Cardiac fibroblast (primary cell): ENCODE data around the gene OSBPL7.
A peak's percentile ranks its signal among the peaks of the same experiment; 100 is the strongest.

Experiments
- DNase-seq, 2 donors: peaks; one replicate each; pipeline versions ENCODE4 v3.0.0 to v3.0.0-alpha.2; 2010; ENCODE audit warnings: low read depth in 2 of 2
- H3K4me3 ChIP-seq, 2 donors: replicated peaks in 1 of 2; 1 replicate in 1 of 2; 2 replicates in 1 of 2; pipeline ENCODE4 v1.5.1; 2011; ENCODE audit warnings: low read depth in 2 of 2, low read length in 2 of 2, mild to moderate bottlenecking in 2 of 2, moderate library complexity in 1 of 2
- TF ChIP-seq, protein P1 (sequence below): IDR thresholded peaks from one replicate; pipeline ENCODE4 v1.5.1; 2011; ENCODE audit warnings: low read depth, mild to moderate bottlenecking, low read length, inconsistent platforms

Gene OSBPL7

DNA sequence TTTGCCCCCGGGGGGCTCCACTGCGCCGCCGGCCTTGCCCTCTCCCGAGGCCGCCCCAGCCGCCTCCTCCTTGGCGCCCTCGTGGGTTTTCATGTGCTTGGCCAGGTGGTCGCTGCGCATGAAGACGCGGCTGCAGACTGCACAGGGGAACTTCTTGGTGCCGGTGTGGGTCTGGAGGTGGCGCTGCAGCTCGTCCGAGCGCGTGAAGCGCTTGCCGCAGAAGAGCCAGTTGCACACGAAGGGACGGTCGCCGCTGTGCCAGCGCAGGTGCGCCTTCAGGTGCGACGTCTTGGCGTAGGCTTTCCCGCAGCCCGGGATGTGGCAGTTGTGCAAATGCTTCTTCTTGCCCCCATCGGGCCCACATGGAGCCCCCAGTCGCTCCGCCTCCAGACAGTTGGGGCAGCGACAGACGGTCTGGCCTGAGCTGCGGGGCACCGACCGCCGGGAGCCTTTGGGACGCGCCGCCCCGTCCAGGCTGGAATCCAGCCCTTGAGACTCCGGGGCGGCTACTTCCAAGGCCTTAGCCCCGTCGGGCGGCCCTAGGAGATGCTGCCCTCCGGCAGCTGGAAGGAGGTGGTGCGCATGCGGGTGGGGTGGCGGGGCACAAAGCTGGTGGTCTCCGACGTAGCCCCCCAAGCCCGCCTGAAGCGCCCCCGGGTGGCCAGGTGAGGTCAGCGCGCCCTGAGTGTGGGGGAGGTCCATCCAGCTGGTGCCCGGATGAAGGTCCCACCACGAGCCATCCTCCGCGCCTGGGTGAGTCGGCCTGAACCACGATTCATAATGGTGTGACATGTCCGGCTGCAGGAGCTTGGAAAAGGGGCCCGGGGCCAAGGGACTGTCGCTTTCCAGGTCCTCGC, 26.0 kb upstream of the OSBPL7 start:
- TF ChIP-seq, protein P1, sequence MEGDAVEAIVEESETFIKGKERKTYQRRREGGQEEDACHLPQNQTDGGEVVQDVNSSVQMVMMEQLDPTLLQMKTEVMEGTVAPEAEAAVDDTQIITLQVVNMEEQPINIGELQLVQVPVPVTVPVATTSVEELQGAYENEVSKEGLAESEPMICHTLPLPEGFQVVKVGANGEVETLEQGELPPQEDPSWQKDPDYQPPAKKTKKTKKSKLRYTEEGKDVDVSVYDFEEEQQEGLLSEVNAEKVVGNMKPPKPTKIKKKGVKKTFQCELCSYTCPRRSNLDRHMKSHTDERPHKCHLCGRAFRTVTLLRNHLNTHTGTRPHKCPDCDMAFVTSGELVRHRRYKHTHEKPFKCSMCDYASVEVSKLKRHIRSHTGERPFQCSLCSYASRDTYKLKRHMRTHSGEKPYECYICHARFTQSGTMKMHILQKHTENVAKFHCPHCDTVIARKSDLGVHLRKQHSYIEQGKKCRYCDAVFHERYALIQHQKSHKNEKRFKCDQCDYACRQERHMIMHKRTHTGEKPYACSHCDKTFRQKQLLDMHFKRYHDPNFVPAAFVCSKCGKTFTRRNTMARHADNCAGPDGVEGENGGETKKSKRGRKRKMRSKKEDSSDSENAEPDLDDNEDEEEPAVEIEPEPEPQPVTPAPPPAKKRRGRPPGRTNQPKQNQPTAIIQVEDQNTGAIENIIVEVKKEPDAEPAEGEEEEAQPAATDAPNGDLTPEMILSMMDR = peak; percentile 34
- DNase-seq = no peak

DNA sequence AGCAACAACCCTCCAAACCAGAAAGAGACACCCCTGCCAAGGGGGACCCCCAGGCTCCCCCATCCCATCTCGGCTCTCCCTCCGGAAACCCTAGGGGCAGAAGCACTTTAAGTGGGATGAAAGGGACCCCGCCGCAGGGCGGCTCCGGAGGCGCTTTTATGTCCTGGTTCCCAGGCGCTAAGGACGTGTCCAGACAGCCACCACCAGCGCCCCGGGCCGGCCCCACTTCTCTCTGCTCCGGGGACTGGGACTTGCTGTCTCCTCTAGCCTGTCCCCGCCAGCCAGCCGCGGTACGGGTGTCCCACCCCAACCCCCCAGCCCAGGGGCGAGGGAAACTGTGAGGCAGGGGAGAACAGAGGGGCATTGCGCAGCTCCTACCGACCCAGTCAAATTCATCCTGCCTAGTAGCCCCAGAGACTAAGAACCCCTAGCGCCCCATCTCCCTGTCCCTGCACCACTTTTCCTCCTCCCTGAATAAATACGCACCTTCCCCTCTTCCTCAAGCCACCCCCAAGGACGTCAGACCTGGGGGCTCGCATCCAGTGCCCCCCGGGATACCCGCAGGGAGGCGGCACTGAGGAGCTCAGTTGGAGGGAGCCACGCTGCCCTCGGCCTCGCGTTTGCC, 25.2 kb upstream of the OSBPL7 start:
- DNase-seq = no peak
- H3K4me3 ChIP-seq = no peak overlapping the region
- TF ChIP-seq, protein P1 = no peak

More for the DNA sequence above, 26.0 kb upstream of the OSBPL7 start:
- H3K4me3 ChIP-seq = no peak overlapping the region

DNA sequence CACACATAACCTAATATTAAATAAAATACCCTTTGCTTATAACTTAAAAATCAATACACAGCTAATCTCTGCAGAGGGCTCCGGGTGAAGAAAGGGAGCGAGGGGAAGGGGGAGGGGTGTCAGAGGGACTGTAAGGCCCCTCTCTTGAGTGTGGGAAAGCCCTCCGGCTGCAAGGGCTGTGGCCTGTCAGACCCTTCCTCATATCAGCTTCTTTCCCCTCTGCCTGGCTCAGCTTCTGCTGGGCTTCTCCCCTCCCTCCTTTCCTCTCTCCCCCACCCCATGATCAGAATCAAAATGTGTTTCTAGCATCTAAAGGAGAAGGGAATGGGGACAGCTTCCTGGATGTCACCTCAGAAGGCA, 24.1 kb upstream of the OSBPL7 start:
- TF ChIP-seq, protein P1 = no peak
- DNase-seq = no peak
- H3K4me3 ChIP-seq = no peak overlapping the region

DNA sequence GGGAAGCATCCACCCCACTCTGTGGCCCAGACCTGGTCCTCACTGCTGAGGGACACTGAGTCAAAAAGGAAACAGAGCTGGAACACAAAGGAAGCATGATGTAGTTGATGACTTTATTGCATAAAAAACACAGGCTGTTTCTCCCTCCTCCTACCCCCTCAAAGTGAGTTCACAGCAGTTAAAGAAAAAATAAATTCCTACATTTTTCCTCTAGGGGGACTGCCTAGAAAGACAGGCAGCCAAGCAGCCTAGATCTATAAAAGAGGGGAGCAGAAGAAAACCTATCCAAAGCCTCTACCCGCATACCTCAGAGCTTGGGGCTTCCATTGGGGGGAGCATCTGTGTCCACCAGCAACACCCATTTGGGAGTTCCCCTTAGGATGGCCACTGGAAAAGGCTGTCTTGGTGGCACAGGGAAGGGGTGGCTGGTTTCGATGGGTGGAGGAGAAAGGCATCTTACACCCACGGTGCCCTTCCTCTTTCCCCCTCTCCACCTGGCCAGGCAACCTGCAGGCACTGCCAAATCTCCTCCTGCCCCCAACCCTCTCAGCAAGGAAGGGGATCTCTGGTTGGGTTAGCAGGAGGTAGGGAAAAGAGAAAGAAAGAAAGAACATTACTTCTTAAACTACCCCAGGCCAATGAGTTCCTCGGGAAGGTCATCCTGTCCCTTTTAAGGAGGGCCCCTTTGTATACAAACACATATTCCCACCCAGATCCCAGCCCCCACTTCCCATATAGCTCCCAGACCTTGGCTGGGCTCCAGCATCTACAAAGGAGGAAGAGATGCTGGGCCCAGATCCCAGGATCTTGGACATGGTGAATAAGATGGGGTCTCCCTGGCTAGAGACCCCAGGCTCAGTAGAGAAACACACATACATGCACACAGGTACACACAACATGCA, 23.5 kb upstream of the OSBPL7 start:
- DNase-seq = peak; percentile 37 to 46
- TF ChIP-seq, protein P1 = peak; percentile 54
- no peak overlapping the region for H3K4me3 ChIP-seq

DNA sequence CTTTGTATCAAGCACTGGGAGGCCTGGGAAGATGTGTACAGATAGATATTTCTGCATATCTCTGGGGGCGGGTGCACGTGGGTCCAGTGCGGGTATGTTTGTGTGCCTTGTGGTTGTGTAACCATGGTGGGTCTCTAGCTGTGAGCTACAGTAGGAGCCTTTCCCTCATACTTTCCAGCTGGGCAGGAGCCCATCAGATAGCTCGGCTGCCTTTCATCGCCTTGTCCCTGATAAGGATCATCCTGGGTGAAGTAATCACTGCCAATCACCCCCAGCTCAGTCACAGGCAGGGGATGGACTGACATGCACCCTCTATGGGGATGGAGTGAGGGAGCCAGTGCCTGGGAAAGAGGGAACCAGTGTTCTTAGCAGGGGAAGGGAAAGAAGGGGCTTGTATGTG, 22.6 kb upstream of the OSBPL7 start:
- H3K4me3 ChIP-seq = no peak overlapping the region
- TF ChIP-seq, protein P1 = no peak
- DNase-seq = peak in 1 of 2 donors; percentile 49

DNA sequence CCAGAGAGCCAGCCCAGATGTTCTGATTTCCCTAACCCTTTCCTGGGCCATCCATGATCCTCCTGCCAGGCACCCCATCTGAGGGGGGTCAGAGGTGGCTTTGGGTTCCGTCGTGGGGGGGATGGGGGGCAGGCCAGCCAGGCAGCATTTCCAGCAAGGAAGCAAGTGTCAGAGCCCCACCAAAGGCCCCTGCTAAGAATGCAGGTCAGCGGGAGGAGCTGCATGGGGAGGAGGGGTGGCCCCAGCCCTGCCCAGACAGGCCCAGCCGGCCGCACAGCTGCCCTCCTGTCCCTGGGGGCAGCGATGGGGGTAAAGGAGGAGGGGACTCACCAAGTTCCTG, 21.8 kb upstream of the OSBPL7 start:
- DNase-seq = no peak
- H3K4me3 ChIP-seq = no peak overlapping the region
- TF ChIP-seq, protein P1 = no peak
